Memory B cell (primary cell): ENCODE data around the gene TRAF7.

Source experiments
- ATAC-seq: fragments of 150-1000 bp; cut with Tn5 transposase; 2 replicates; pipeline ENCODE4 v1.10.0; 2021; ENCODE audit warnings: low read depth, mild to moderate bottlenecking, moderate library complexity
- DNase-seq, 2 donors: peaks; one replicate each; pipeline ENCODE4 v3.0.0; 2022; ENCODE audit warnings: low spot score in 2 of 2
- H3K27ac Mint-ChIP-seq: one replicate; pipeline ENCODE4 v1.8.0; 2022; ENCODE audit warnings: mild to moderate bottlenecking, moderate library complexity, mixed read lengths
- H3K27me3 Mint-ChIP-seq: one replicate; pipeline ENCODE4 v1.8.0; 2022; ENCODE audit warnings: mixed read lengths
- H3K36me3 Mint-ChIP-seq: one replicate; pipeline ENCODE4 v1.8.0; 2022; ENCODE audit warnings: mild to moderate bottlenecking, mixed read lengths
- H3K4me1 Mint-ChIP-seq: one replicate; pipeline ENCODE4 v1.8.0; 2022; ENCODE audit warnings: mixed read lengths
- H3K4me3 Mint-ChIP-seq: one replicate; pipeline ENCODE4 v1.8.0; 2022; ENCODE audit warnings: mild to moderate bottlenecking, moderate library complexity, mixed read lengths
- H3K9me3 Mint-ChIP-seq: one replicate; pipeline ENCODE4 v1.8.0; 2022; ENCODE audit warnings: mixed read lengths

The TRAF7 gene

GRCh38 chr16:2216330-2216729 lies 60.7 kb downstream of the TRAF7 start:
- DNase-seq (no peak), ATAC-seq (no peak)
- Mint-ChIP-seq H3K4me1 (peaks cover 4% of the 10 kb centered on the region), H3K27me3 (no peaks in the 10 kb centered on the region), H3K27ac (no peak overlapping the region), H3K36me3 (peaks cover 2% of the 10 kb centered on the region), H3K9me3 (no peaks in the 10 kb centered on the region), H3K4me3 (peak overlapping the region; percentile 90)

GRCh38 chr16:2223221-2223941 lies 67.8 kb downstream of the TRAF7 start, which contains the start of gene E4F1:
TSS of gene E4F1 (plus strand) at chr16:2223591. CDS start at chr16:2223614, 23 bp downstream.
- Mint-ChIP-seq H3K4me3 (peak within 1 kb of the TSS; percentile 81), H3K27me3 (no peaks in the 10 kb centered on the region), H3K27ac (peak within 1 kb of the TSS; percentile 46), H3K36me3 (peaks cover 2% of the 10 kb centered on the region), H3K4me1 (peaks cover 7% of the 10 kb centered on the region), H3K9me3 (no peaks in the 10 kb centered on the region)
- ATAC-seq: peak; percentile 96
- DNase-seq: peak; percentile 95 to 99

GRCh38 chr16:2223942-2224486 lies 68.4 kb downstream of the TRAF7 start:
- no peaks in the 10 kb centered on the region for H3K9me3 Mint-ChIP-seq
- DNase-seq (no peak), ATAC-seq (peak; percentile 3)
- no peaks in the 10 kb centered on the region for H3K27me3 Mint-ChIP-seq
- H3K36me3 Mint-ChIP-seq: peaks cover 4% of the 10 kb centered on the region
- H3K27ac Mint-ChIP-seq: peak overlapping the region; percentile 46
- peaks cover 7% of the 10 kb centered on the region for H3K4me1 Mint-ChIP-seq
- H3K4me3 Mint-ChIP-seq: peak overlapping the region; percentile 81

GRCh38 chr16:2226245-2226793 lies 70.7 kb downstream of the TRAF7 start:
- H3K36me3 Mint-ChIP-seq: peaks cover 12% of the 10 kb centered on the region
- DNase-seq: no peak
- no peaks in the 10 kb centered on the region for H3K9me3 Mint-ChIP-seq
- no peaks in the 10 kb centered on the region for H3K27me3 Mint-ChIP-seq
- H3K4me1 Mint-ChIP-seq: peaks cover 7% of the 10 kb centered on the region
- ATAC-seq: no peak
- peak overlapping the region; percentile 2 for H3K4me3 Mint-ChIP-seq
- no peak overlapping the region for H3K27ac Mint-ChIP-seq

- Mint-ChIP-seq H3K4me1 (peaks cover 7% of the 10 kb centered on the region), H3K36me3 (peaks cover 12% of the 10 kb centered on the region), H3K27ac (no peak overlapping the region), H3K4me3 (no peak overlapping the region), H3K9me3 (no peaks in the 10 kb centered on the region), H3K27me3 (no peaks in the 10 kb centered on the region)
- ATAC-seq: no peak
- DNase-seq: no peak
These were observed 71.3 kb downstream of the TRAF7 start for GRCh38 chr16:2226918-2227317.
